Activated effector memory CD4-positive, alpha-beta T cell treated with Interleukin-2 at 50 U/mL for 16 hours (primary cell): Measurements from ENCODE around the gene PPL.
A peak's percentile ranks its signal among the peaks of the same experiment; 100 is the strongest.

Experiments
- DNase-seq: peaks from one replicate; pipeline ENCODE4 v3.0.0-alpha.2; 2020

The PPL gene

GRCh38 chr16:4855371-4855770 is 81.6 kb downstream of the PPL start:
- no peak for DNase-seq

- DNase-seq: no peak
Observed at GRCh38 chr16:4852221-4852872, 84.6 kb downstream of the PPL start.

- no peak for DNase-seq
Observed at GRCh38 chr16:4850211-4850610, 86.7 kb downstream of the PPL start.

- peak; percentile 29 for DNase-seq
Observed at GRCh38 chr16:4847774-4848587, 89.0 kb downstream of the PPL start.

- DNase-seq: peak; percentile 99
Observed at GRCh38 chr16:4846901-4847773, 89.8 kb downstream of the PPL start, which contains the start of the genes GLYR1 and UBN1. GLYR1 (minus strand) TSS chr16:4847288; CDS start chr16:4847265, 23 bp downstream. UBN1 (plus strand) TSS chr16:4847481; CDS start chr16:4852918, 5,437 bp downstream.

GRCh38 chr16:4846503-4846900 is 90.4 kb downstream of the PPL start:
- peak; percentile 1 for DNase-seq

GRCh38 chr16:4840984-4841383 is 96.0 kb downstream of the PPL start:
- DNase-seq: no peak

GRCh38 chr16:4839942-4840341 is 97.0 kb downstream of the PPL start:
- DNase-seq: no peak

- DNase-seq: no peak
Observed at GRCh38 chr16:4837733-4838501, 99.0 kb downstream of the PPL start.

GRCh38 chr16:4836727-4837126 is 100.2 kb downstream of the PPL start:
- no peak for DNase-seq

- no peak for DNase-seq
Observed at GRCh38 chr16:4833584-4833983, 103.4 kb downstream of the PPL start.

GRCh38 chr16:4832698-4833343 is 104.1 kb downstream of the PPL start:
- DNase-seq: no peak
